ENCODE data around the gene C5.
A peak's percentile ranks its signal among the peaks of the same experiment; 100 is the strongest.

The C5 gene

GRCh38 chr9:120904061-120904977 lies 145.8 kb downstream of the C5 start:
- Mint-ChIP-seq H3K27me3 (ENCODE audit: low read depth) (no peaks in the 10 kb centered on the region), H3K9me3 (no peaks in the 10 kb centered on the region), H3K4me1 (ENCODE audit: low read depth) (peaks cover 73% of the 10 kb centered on the region), H3K27ac (peak overlapping the region; percentile 90), H3K36me3 (ENCODE audit: low read depth) (peaks cover 89% of the 10 kb centered on the region), H3K4me3 (peak overlapping the region; percentile 43)
- no peak for DNase-seq (ENCODE audit: low spot score)

GRCh38 chr9:120902569-120903535 lies 147.2 kb downstream of the C5 start:
- Mint-ChIP-seq H3K27me3 (ENCODE audit: low read depth) (no peaks in the 10 kb centered on the region), H3K4me3 (peak overlapping the region; percentile 38), H3K9me3 (no peaks in the 10 kb centered on the region), H3K4me1 (ENCODE audit: low read depth) (peaks cover 77% of the 10 kb centered on the region), H3K36me3 (ENCODE audit: low read depth) (peaks cover 83% of the 10 kb centered on the region), H3K27ac (peak overlapping the region; percentile 90)
- DNase-seq (ENCODE audit: low spot score), result no peak

All from T-helper 2 cell treated with Interferon-gamma antibody and Interleukin-4, amounts not matched to agents 5 μg/mL and 100 μg/mL, for 36 hours (primary cell).